GM23338 (cell line): ENCODE data around the gene TRAPPC10. TPM values are rescaled to one million over a fixed set of nuclear protein-coding genes. Genes with fewer than 3 reads are reported as not detected.

ENCODE experiments used
- ATAC-seq: fragments of 200-7000 bp; cut with Tn5 transposase; 3 replicates; pipeline ENCODE4 v1.9.1; 2020
- DNase-seq: peaks from one replicate; pipeline ENCODE4 v3.0.0-alpha.2; 2015; ENCODE audit warnings: low spot score
- H2AFZ ChIP-seq: fragments of 200-600 bp; sonication (generic); 2 replicates; pipeline ENCODE4 v1.8.0; 2016; ENCODE audit warnings: antibody characterized with exemption, mild to moderate bottlenecking, moderate library complexity
- H3F3A ChIP-seq: fragments of 200-600 bp; sonication (generic); replicated peaks from 2 replicates; pipeline ENCODE4 v1.8.0; 2017; ENCODE audit warnings: antibody characterized with exemption, mixed run types, low read depth
- H3K27ac ChIP-seq: fragments of 200-600 bp; sonication (generic); 2 replicates; pipeline ENCODE4 v1.6.1; 2016; ENCODE audit warnings: low read depth
- H3K27me3 ChIP-seq: fragments of 200-600 bp; sonication (generic); 2 replicates; pipeline ENCODE4 v1.8.0; 2016; ENCODE audit warnings: mild to moderate bottlenecking, mixed run types, moderate library complexity; ENCODE audit not compliant: insufficient read depth
- H3K36me3 ChIP-seq: fragments of 200-600 bp; sonication (generic); 2 replicates; pipeline ENCODE4 v1.8.0; 2016; ENCODE audit warnings: mild to moderate bottlenecking; ENCODE audit not compliant: insufficient read depth
- H3K4me1 ChIP-seq: fragments of 200-600 bp; sonication (generic); 2 replicates; pipeline ENCODE4 v1.8.0; 2016; ENCODE audit warnings: mild to moderate bottlenecking, moderate library complexity; ENCODE audit not compliant: insufficient read depth
- H3K4me2 ChIP-seq: fragments of 200-600 bp; sonication (generic); 2 replicates; pipeline ENCODE4 v1.7.1; 2017; ENCODE audit warnings: mixed run types
- H3K4me3 ChIP-seq: fragments of 200-600 bp; sonication (generic); 2 replicates; pipeline ENCODE4 v1.6.1; 2016; ENCODE audit warnings: mixed run types
- H3K79me2 ChIP-seq: fragments of 200-600 bp; sonication (generic); replicated peaks from 2 replicates; pipeline ENCODE4 v1.8.0; 2017; ENCODE audit warnings: mild to moderate bottlenecking; ENCODE audit not compliant: insufficient read depth
- H3K9me2 ChIP-seq: fragments of 200-600 bp; sonication (generic); 2 replicates; pipeline ENCODE4 v1.8.0; 2017; ENCODE audit not compliant: insufficient read depth
- H4K20me1 ChIP-seq: fragments of 200-600 bp; sonication (generic); replicated peaks from 2 replicates; pipeline ENCODE4 v1.8.0; 2017; ENCODE audit warnings: mild to moderate bottlenecking; ENCODE audit not compliant: insufficient read depth
- H3K27ac Mint-ChIP-seq: 2 replicates; pipeline ENCODE4 v1.8.0; 2020; ENCODE audit warnings: inconsistent platforms, mild to moderate bottlenecking, moderate library complexity, mixed read lengths
- H3K27me3 Mint-ChIP-seq: 3 replicates; pipeline ENCODE4 v1.8.0; 2022; ENCODE audit warnings: low read depth, mild to moderate bottlenecking, moderate library complexity, mixed read lengths, inconsistent platforms; ENCODE audit not compliant: insufficient read depth, poor library complexity
- H3K36me3 Mint-ChIP-seq: 3 replicates; pipeline ENCODE4 v1.8.0; 2021; ENCODE audit warnings: low read depth, mild to moderate bottlenecking, inconsistent platforms, moderate library complexity, mixed read lengths
- H3K4me1 Mint-ChIP-seq: 3 replicates; pipeline ENCODE4 v1.8.0; 2020; ENCODE audit warnings: mild to moderate bottlenecking, inconsistent platforms, mixed read lengths
- H3K4me3 Mint-ChIP-seq: 3 replicates; pipeline ENCODE4 v1.8.0; 2021; ENCODE audit warnings: moderate library complexity, mild to moderate bottlenecking, inconsistent platforms, mixed read lengths
- H3K9me3 Mint-ChIP-seq: 3 replicates; pipeline ENCODE4 v1.8.0; 2020; ENCODE audit warnings: moderate library complexity, mild to moderate bottlenecking, inconsistent platforms, mixed read lengths
- CREB1 ChIP-seq: fragments of 250-450 bp; sonication (Bioruptor Pico); IDR thresholded peaks from 2 replicates; pipeline ENCODE4 v1.5.0; 2020; ENCODE audit warnings: low read depth, mild to moderate bottlenecking, moderate library complexity
- CTCF ChIP-seq, 2 experiments: fragments of 200-600 bp in 1 of 2; sonication (generic) in 1 of 2; conservative IDR thresholded peaks; 2 replicates each; pipeline versions ENCODE4 v1.5.1 to v1.6.1; 2016 to 2017; ENCODE audit warnings: antibody characterized with exemption in 2 of 2, low read depth in 2 of 2, mild to moderate bottlenecking in 2 of 2, moderate library complexity in 1 of 2
- ETS1 ChIP-seq: IDR thresholded peaks from 2 replicates; pipeline ENCODE4 v1.6.1; 2016; ENCODE audit warnings: antibody characterized with exemption
- EZH2 ChIP-seq: fragments of 200-600 bp; sonication (generic); IDR thresholded peaks from one replicate; pipeline ENCODE4 v1.8.0; 2017; ENCODE audit warnings: antibody characterized with exemption, mild to moderate bottlenecking, low read depth; ENCODE audit not compliant: unreplicated experiment
- EZH2phosphoT487 ChIP-seq: fragments of 200-600 bp; sonication (generic); IDR thresholded peaks from one replicate; pipeline ENCODE4 v1.8.1; 2018; ENCODE audit warnings: antibody characterized with exemption; ENCODE audit not compliant: unreplicated experiment
- JUNB ChIP-seq: IDR thresholded peaks from one replicate; pipeline ENCODE4 v1.6.1; 2016; ENCODE audit warnings: antibody characterized with exemption; ENCODE audit not compliant: unreplicated experiment
- NANOG ChIP-seq: IDR thresholded peaks from 2 replicates; pipeline ENCODE4 v1.6.1; 2016; ENCODE audit warnings: antibody characterized with exemption, borderline replicate concordance
- POLR2AphosphoS5 ChIP-seq: IDR thresholded peaks from 2 replicates; pipeline ENCODE4 v1.6.1; 2016; ENCODE audit warnings: antibody characterized with exemption, low read depth
- REST ChIP-seq: IDR thresholded peaks from one replicate; pipeline ENCODE4 v1.6.1; 2018; ENCODE audit warnings: antibody characterized with exemption; ENCODE audit not compliant: unreplicated experiment
- STAT1 ChIP-seq: IDR thresholded peaks from one replicate; pipeline ENCODE4 v1.6.1; 2016; ENCODE audit warnings: antibody characterized with exemption; ENCODE audit not compliant: unreplicated experiment
- ZNF114 ChIP-seq: fragments of 250-450 bp; sonication (Bioruptor Pico); IDR thresholded peaks from 2 replicates; pipeline ENCODE4 v1.5.0; 2020; ENCODE audit warnings: mild to moderate bottlenecking, moderate library complexity
- ZNF331 ChIP-seq: fragments of 250-450 bp; sonication (Bioruptor Pico); IDR thresholded peaks from 2 replicates; pipeline ENCODE4 v1.5.0; 2020; ENCODE audit warnings: low read depth, mild to moderate bottlenecking, moderate library complexity
- ZNF462 ChIP-seq: fragments of 250-450 bp; sonication (Bioruptor Pico); IDR thresholded peaks from 2 replicates; pipeline ENCODE4 v1.5.0; 2020; ENCODE audit warnings: mild to moderate bottlenecking, moderate library complexity
- polyA plus RNA-seq: library from polyadenylated mRNA; unstranded; fragments of >200 nt; fragmentation: Nextera tagmentation; extraction: Ambion mirVana; gene quantifications from 2 replicates; pipeline ENCODE4 v1.2.1, GENCODE V29; 2016
- total RNA-seq: library from RNA; depleted of rRNA; stranded (reverse); fragments of >200 nt; shearing (Covaris generic); gene quantifications from 2 replicates; pipeline ENCODE4 v1.2.3, GENCODE V29; 2014

TRAPPC10 gene
- total and polyA plus RNA-seq, 2 experiments from 2014 or later, result 14.0 to 27.1 TPM

- TF ChIP-seq CREB1 (no peak), ZNF331 (no peak), ZNF462 (CRISPR knock-in tag) (no peak), POLR2AphosphoS5 (no peak), JUNB (no peak), ZNF114 (no peak), NANOG (no peak), EZH2phosphoT487 (no peak), STAT1 (no peak), REST (no peak), CTCF (conservative IDR thresholded peaks at IDR 0.05; ENCODE audit: low read depth in 2 of 2) (no peak), EZH2 (no peak), ETS1 (no peak)
- H3F3A ChIP-seq, result 0 out of 2 replicates have a peak, but pooled peaks cover 2% of the 10 kb centered on the region
- peaks cover 5% of the 10 kb centered on the region for H3K27me3 Mint-ChIP-seq
- peaks cover 17% of the 10 kb centered on the region for H4K20me1 ChIP-seq
- no peak overlapping the region for H3K4me3 ChIP-seq
- H3K27ac ChIP-seq, result no peak overlapping the region; the same call in 1 of the 2 replicates
- no peak overlapping the region for H3K27ac Mint-ChIP-seq
- peak; percentile 47; the same call in 2 of the 3 replicates for ATAC-seq
- no peaks in the 10 kb centered on the region for H3K9me2 ChIP-seq
- H3K79me2 ChIP-seq, result peaks cover 86% of the 10 kb centered on the region
- H3K4me3 Mint-ChIP-seq, result no peak overlapping the region
- H3K9me3 Mint-ChIP-seq, result no peaks in the 10 kb centered on the region
- no peak for DNase-seq
- peaks cover 4% of the 10 kb centered on the region; the same call in 2 of the 3 replicates for H3K36me3 Mint-ChIP-seq
- H3K36me3 ChIP-seq, result no peaks in the 10 kb centered on the region
- no peak overlapping the region for H3K4me2 ChIP-seq
- no peaks in the 10 kb centered on the region for H3K4me1 Mint-ChIP-seq
- no peaks in the 10 kb centered on the region for H3K4me1 ChIP-seq
- H3K27me3 ChIP-seq, result no peaks in the 10 kb centered on the region
- no peak overlapping the region for H2AFZ ChIP-seq
Measured at GRCh38 chr21:44043613-44044012, 31.5 kb downstream of the TRAPPC10 start.
